ENCODE data around the gene TNFRSF17.

GRCh38 chr16:11966173-11966572 lies 1.2 kb downstream of the TNFRSF17 start:
- peak; percentile 98 for TF ChIP-seq SPI1 (IDR thresholded peaks at IDR 0.05; ENCODE audit: low read depth, low read length)
- no peak; the same call in 1 of the 2 replicates for TF ChIP-seq POLR2A (IDR thresholded peaks at IDR 0.05; ENCODE audit: low read depth, low read length)
